Fibroblast of pulmonary artery (primary cell): Measurements from ENCODE around the gene TMEM30B.

Experiments used
- DNase-seq: peaks from one replicate; pipeline ENCODE4 v3.0.0-alpha.2; 2010; ENCODE audit warnings: low read depth
- H3K4me3 ChIP-seq: replicated peaks from 2 replicates; pipeline ENCODE4 v1.5.1; 2011; ENCODE audit warnings: low read depth, mild to moderate bottlenecking, control low read depth, low read length, moderate library complexity
- TF ChIP-seq, protein P1 (sequence below): IDR thresholded peaks from 2 replicates; pipeline ENCODE4 v1.5.1; 2011; ENCODE audit warnings: mild to moderate bottlenecking, control low read depth, low read length, inconsistent platforms; ENCODE audit errors: missing control alignments

The TMEM30B gene

DNA sequence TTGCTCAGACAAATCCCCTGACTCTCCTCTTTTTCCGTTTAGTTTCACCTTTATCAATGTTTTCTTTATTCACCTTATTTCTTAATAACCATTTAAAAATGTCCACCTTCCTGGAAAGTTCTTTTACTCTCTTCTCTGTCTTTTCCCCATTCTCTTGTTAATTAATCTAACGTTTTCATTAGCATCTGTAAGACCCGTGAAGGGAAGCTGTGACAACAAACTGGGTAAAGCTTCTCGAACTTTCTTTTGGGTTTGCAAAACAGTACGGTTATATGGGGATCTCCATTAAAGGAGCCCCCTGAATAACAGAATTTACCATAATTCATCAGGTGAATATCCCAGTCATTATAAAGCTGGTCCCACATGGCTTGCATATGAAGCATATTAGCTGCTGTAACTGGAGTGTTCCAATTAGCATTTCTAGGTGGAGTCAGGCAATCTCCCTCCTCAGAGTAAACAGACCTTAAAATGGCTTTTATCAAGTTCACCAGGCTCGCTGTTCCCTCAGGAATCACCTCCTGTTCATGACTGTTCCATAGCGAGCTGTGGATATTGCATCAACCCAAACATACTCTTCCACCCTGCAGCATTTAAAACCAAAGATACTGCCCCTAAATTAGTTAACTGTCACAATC is 42.4 kb downstream of the TMEM30B start:
- H3K4me3 ChIP-seq: no peak overlapping the region
- no peak for DNase-seq
- TF ChIP-seq, protein P1, sequence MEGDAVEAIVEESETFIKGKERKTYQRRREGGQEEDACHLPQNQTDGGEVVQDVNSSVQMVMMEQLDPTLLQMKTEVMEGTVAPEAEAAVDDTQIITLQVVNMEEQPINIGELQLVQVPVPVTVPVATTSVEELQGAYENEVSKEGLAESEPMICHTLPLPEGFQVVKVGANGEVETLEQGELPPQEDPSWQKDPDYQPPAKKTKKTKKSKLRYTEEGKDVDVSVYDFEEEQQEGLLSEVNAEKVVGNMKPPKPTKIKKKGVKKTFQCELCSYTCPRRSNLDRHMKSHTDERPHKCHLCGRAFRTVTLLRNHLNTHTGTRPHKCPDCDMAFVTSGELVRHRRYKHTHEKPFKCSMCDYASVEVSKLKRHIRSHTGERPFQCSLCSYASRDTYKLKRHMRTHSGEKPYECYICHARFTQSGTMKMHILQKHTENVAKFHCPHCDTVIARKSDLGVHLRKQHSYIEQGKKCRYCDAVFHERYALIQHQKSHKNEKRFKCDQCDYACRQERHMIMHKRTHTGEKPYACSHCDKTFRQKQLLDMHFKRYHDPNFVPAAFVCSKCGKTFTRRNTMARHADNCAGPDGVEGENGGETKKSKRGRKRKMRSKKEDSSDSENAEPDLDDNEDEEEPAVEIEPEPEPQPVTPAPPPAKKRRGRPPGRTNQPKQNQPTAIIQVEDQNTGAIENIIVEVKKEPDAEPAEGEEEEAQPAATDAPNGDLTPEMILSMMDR: no peak

DNA sequence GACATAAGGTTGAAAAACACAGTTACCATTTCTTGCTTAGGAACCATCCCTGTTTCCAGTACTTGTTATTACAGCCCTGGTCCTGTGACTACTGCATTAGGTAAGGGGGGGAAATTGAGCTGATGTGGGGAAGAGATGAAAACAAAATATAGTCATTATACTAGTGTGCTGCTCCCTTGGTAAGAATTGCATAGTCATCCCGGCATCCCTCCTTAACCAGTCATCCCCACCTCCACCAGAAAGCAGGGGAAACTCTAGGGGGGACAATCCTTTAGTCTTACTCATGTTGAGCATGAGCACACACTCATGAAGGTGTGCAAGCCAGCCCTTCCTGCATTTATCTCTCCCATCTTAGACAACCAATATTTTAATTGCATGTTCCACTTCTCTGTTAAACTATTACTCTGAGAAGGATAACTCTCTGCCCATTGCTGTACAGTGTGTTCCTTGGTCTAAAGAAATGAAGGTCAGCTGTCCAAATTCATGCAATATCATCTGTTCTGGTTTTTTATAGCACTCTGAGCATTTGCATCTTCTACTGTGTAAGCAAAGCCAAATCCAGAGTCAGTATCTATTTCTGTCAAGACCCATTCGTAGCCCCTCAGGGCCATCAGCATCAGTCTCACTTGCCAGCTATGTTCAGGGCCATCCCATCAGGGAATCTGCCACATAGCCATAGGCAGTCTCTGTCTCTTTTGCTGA is 46.8 kb downstream of the TMEM30B start:
- TF ChIP-seq, protein P1: no peak
- no peak for DNase-seq

DNA sequence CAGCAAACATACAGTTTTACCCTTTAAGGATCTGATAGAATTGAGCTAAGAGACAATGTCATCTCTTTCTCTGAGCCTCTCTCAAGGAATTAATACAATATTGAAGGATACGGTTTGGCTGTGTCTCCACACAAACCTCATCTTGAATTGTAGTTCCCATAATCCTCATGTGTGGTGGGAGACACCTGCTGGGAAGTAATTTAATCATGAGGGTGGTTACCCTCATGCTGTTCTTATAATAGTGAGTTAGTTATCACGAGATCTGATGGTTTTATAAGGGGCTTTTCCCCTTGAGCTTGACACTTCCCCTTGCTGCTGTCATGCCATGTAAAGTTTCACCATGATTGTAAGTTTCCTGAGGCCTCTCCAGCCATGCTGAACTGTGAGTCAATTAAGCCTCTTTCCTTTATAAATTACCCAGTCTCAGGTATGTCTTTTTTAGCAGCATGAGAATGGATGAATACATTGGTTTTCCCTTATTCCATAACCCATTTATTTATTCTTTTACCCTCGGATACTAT is 47.6 kb downstream of the TMEM30B start:
- H3K4me3 ChIP-seq: no peak overlapping the region
- TF ChIP-seq, protein P1: no peak
- DNase-seq: peak; percentile 7

More for the DNA sequence above, 46.8 kb downstream of the TMEM30B start:
- H3K4me3 ChIP-seq: no peak overlapping the region

DNA sequence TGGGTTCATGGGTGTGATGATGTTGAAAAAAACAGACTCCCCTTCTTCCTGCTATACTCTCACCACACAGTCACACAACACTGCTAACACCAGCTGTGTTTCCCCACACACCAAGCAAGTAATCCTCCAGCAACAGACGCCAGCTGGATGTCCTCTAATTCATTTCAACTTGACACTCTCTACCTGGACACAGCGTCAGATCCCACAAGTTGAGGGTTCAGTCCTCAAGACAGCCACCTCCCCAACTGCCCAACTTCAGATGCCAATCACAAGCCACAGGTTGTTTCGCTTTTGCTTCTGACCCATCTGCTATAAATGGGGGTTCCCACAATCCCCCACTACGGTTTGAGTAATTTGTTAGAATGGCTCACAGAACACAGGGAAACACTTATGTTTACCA is 49.3 kb downstream of the TMEM30B start:
- no peak overlapping the region for H3K4me3 ChIP-seq
- TF ChIP-seq, protein P1: no peak
- DNase-seq: no peak

GRCh38 chr14:61229981-61230380 is 51.2 kb downstream of the TMEM30B start:
- TF ChIP-seq, protein P1: no peak
- H3K4me3 ChIP-seq: no peak overlapping the region
- no peak for DNase-seq

DNA sequence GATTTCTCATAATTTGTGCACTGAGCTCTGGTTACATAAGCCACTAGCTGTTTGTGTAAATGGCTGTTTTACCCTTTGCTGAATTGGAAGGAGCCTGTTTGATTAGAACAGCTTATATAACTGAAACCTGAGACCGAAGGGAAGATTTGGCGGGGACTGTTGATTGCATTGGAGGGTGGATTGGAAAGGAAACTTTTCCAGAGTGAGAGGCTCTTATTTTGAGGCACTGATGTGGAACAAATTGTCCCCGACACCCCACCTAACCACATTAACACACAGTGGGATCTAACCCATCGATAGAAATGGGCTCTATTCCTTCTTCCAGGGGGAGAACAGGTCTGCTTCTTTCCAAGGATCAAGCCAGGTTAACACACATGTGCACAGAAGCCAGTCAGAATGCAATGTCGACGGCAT is 51.7 kb downstream of the TMEM30B start:
- TF ChIP-seq, protein P1: no peak
- H3K4me3 ChIP-seq: no peak overlapping the region

More for the DNA sequence above, 51.7 kb downstream of the TMEM30B start:
- no peak for DNase-seq
